T-helper 17 cell (primary cell): ENCODE data around the gene CCNB2. TPM values are rescaled to one million over a fixed set of nuclear protein-coding genes. Genes with fewer than 3 reads are reported as not detected.

Source experiments
- total RNA-seq, 4 donors: library from RNA in 2 of 4; stranded (reverse) in 2 of 4; gene quantifications; one replicate each; pipeline ENCODE4 v1.2.3 and lab custom pipeline; 2022 to 2026

Gene CCNB2
- total RNA-seq, 2 donors from 2014 or later = 0.73 TPM; not detected in 1

Other genes with a start within 250 kb of the CCNB2 start
- 100 to 1,000 TPM; 174 to 209 TPM for gene SLTM, start 171.5 kb upstream of the CCNB2 start, total RNA-seq
- gene RNF111, start 117.5 kb upstream of the CCNB2 start, total RNA-seq = 10 to 100 TPM; 41.3 to 41.8 TPM
- not detected for gene LDHAL6B, start 101.7 kb downstream of the CCNB2 start, total RNA-seq